ENCODE measurements around the gene STXBP6.

DNA sequence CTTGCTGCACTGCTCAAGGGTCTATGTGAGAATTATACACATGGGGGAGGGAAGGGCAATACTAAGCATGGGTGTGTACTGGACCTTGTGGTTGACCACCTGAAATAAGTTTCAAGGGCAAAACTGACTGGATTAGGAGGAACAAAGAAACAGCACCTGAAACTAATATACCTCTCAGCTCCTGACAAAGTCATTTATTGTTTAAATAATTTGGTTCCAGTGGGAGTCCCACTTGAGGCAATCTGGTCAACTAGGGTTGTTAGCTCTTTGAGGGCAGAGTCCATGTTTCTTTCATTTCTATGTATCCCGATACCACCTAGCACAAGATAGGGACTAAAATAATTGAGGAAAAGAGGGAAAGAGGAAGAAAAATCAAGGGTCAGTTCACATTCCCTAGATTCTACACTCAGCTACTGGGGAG is 45.5 kb downstream of the STXBP6 start:
- TF ChIP-seq POLR2A (IDR thresholded peaks at IDR 0.05) (no peak), CTCF (IDR thresholded peaks at IDR 0.05) (no peak), POLR2AphosphoS5 (IDR thresholded peaks at IDR 0.05) (no peak)
